GM12873 (cell line): Measurements from ENCODE around the gene TRPC4.

Experiments used
- TF ChIP-seq, protein P1 (sequence below): IDR thresholded peaks from 2 replicates; pipeline ENCODE4 v1.5.1; 2012; ENCODE audit warnings: low read depth, mild to moderate bottlenecking, moderate library complexity, low read length, control low read depth; ENCODE audit not compliant: insufficient read depth; ENCODE audit errors: missing control alignments

TRPC4 gene

DNA sequence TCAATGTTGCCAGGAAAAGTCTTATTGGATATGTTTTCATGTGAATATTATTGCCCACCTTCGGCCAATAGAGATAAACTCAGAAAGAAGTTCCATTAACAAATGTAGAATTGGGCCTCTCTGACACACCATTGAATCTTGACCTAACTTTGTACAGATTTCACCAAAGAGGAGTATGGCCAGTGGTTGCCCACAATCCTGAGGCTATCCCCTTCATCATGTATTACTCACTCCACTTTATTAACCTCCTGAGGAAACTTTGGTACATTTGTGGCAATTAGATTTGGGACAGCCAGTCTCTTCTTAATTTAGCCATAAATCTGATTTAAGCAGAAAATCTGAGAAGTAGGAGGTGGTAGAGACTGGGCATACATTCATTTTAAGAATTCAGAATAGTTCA, 217.7 kb downstream of the TRPC4 start:
- TF ChIP-seq, protein P1, sequence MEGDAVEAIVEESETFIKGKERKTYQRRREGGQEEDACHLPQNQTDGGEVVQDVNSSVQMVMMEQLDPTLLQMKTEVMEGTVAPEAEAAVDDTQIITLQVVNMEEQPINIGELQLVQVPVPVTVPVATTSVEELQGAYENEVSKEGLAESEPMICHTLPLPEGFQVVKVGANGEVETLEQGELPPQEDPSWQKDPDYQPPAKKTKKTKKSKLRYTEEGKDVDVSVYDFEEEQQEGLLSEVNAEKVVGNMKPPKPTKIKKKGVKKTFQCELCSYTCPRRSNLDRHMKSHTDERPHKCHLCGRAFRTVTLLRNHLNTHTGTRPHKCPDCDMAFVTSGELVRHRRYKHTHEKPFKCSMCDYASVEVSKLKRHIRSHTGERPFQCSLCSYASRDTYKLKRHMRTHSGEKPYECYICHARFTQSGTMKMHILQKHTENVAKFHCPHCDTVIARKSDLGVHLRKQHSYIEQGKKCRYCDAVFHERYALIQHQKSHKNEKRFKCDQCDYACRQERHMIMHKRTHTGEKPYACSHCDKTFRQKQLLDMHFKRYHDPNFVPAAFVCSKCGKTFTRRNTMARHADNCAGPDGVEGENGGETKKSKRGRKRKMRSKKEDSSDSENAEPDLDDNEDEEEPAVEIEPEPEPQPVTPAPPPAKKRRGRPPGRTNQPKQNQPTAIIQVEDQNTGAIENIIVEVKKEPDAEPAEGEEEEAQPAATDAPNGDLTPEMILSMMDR = no peak

DNA sequence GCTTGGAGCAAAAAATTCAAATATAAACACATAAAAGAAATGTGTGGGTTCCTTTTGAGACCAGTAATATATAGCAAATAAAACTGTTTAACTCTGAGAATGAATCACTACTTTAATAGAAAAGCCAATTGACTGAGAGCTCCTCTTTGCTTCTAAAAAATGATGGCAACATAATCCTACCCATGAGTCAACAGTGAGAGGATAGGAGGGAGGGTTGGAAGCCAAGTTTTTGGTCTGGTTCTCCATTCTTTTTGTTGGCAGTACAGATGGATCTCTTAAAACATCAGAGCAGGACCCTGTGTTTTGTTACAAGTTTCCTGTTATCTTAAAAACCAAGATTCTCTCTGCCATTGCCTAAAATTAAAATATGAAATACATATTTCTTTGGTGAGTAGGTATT, 221.0 kb downstream of the TRPC4 start:
- TF ChIP-seq, protein P1 = no peak

DNA sequence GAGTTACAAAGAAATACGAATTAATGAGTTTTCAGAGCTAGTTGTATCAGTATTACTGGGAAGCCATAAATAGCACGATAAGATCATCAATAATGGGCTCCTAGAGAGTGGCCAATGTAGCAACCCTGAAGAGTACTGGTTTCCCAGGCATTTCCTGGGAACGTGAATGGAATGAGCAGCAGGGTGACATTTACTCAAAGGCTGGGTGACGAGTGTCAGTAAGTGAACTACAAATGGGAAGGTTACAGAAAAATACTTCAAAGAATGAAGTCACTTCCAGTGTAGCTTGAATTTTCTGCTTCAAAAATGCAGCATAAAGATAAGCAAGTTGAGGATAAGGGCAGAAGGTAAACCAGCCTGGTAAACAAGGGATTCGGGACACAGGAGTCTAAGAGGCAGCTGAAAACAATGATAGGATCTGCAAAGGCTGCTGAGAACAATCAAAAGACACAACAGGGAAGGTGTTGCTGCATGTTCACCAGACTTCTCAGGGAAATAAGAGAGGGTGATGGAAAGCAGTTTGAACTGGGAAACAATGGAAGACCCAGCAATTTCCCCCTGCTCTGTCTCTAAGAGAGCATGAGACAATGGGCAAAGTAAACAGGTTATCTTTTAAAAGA, 222.4 kb downstream of the TRPC4 start:
- TF ChIP-seq, protein P1 = no peak

DNA sequence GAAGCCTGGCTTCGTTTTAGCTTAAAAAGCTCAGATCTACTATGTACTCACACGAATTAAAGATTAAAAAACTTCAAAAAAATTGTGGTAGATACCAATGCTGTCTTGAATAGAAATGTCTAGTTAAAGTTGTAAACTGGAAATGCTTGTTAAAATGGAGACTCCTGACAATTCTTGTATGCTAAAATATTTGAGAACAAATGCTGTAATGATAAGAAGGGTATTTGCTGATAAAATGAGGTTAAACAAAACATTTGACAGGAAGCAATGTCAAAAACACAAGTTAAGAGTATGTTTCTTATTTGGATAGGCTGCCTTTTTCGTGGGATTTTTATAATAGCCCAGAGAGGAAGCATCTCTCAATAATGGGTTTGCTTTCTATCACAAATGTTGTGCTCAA, 223.0 kb downstream of the TRPC4 start:
- TF ChIP-seq, protein P1 = no peak

DNA sequence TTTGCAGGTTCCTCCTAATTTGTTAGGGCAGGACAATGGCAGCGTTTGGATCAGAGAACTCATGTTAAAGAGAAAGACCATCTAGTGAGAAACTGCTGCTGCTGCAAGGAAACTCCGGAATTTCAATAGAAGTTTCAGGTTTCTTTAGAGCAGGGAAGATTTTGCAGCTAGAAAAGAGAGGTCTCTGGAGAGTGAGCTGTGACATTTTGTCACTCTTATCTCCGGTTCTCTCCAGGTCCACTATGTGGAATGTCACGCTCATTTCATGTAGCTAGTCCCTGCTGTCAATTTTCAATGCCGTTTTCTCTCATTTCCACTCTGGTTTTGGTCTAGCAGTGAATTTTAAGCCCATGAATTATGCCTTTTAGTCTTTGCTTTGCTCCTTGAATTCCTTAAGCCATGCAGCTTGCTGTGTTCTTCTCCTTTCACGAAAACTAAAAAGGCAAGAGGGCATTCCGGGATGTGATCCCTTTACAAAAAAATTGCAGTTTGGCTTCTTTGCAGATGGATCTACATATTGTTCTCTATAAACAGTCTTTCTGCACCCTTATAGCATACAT, 224.3 kb downstream of the TRPC4 start:
- TF ChIP-seq, protein P1 = no peak

DNA sequence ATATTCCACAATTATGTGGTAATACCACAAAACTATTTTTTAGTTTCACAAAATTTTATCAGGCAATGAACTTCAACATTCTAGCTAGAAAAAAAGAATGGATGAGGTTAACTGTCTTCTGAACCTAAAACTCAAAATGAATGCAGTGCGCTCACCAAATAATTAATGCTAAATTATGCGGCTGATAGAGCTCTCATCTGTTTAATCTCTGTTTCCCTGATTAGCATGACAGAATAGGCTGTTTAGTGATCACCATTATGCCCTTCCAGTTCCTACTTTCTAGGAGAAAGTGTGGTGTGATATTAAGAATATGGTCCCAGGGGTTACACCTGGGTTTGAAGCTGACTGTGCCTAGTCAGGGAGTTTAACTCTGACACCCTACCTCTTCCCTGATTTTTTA, 228.2 kb downstream of the TRPC4 start:
- TF ChIP-seq, protein P1 = no peak

DNA sequence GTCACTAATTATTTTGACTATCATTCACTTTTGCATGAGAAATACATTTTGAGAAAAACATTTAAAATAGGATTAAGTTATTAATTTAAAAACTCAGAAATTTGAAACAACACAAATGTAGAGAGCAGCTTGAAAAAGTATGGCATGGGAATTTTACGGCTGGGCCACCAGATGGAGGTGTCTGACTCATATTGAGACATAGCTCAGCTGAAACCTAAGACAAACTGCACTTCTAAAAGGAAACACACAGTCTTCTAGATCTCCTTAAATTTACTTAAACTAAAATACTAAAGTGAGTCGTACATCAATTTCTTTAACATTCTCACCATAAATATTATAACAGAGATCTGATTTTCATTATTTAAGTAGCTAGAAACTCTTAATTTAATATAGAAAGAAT, 229.1 kb downstream of the TRPC4 start:
- TF ChIP-seq, protein P1 = no peak
